H1 (cell line): Measurements from ENCODE around the gene TERB1. TPM values are rescaled to one million over a fixed set of nuclear protein-coding genes. Genes with fewer than 3 reads are reported as not detected.

ENCODE experiments used
- CTCF ChIA-PET: fragments of 300-600 bp; sonication (Branson Sonifier 250); formaldehyde crosslinking; loops from one replicate; lab custom pipeline; 2021; ENCODE audit not compliant: partially characterized antibody; lab: Charles Lee
- POLR2A ChIA-PET: fragments of 300-600 bp; sonication (Branson Sonifier 250); formaldehyde crosslinking; loops from one replicate; lab custom pipeline; 2021; ENCODE audit warnings: inconsistent platforms; ENCODE audit not compliant: partially characterized antibody; lab: Charles Lee
- DNase-seq, 2 experiments: peaks; one replicate each; pipeline versions ENCODE4 v3.0.0 to v3.0.0-alpha.2; 2010 to 2022; ENCODE audit warnings: low spot score in 2 of 2, low read depth in 1 of 2, mixed read lengths in 1 of 2
- FAIRE-seq: peaks from 2 replicates; lab custom pipeline; 2011; peaks lifted over from hg19 to GRCh38; lab: Jason Lieb, UNC
- H2AFZ ChIP-seq: 2 replicates; pipeline ENCODE4 v1.8.1; 2012; ENCODE audit warnings: low read length, inconsistent platforms
- H2AK5ac ChIP-seq: 2 replicates; pipeline ENCODE4 v1.6.1; 2013; ENCODE audit warnings: low read depth, low read length
- H2BK120ac ChIP-seq: replicated peaks from 2 replicates; pipeline ENCODE3; 2013; ENCODE audit warnings: low read depth, low read length, inconsistent platforms
- H2BK12ac ChIP-seq: 2 replicates; pipeline ENCODE4 v1.6.1; 2013; ENCODE audit warnings: low read depth, low read length
- H2BK15ac ChIP-seq: 2 replicates; pipeline ENCODE4 v1.6.1; 2013; ENCODE audit warnings: low read length
- H2BK20ac ChIP-seq: 2 replicates; pipeline ENCODE4 v1.6.1; 2013; ENCODE audit warnings: low read length
- H2BK5ac ChIP-seq: 2 replicates; pipeline ENCODE4 v1.6.1; 2013; ENCODE audit warnings: low read depth, low read length
- H3K14ac ChIP-seq: 2 replicates; pipeline ENCODE4 v1.6.1; 2013; ENCODE audit warnings: inconsistent platforms; ENCODE audit not compliant: insufficient read length
- H3K18ac ChIP-seq: 2 replicates; pipeline ENCODE4 v1.6.1; 2013; ENCODE audit warnings: low read length; ENCODE audit errors: extremely low read depth
- H3K23ac ChIP-seq: 2 replicates; pipeline ENCODE4 v1.6.1; 2013; ENCODE audit warnings: inconsistent platforms; ENCODE audit not compliant: insufficient read length
- H3K23me2 ChIP-seq: 2 replicates; pipeline ENCODE4 v1.6.1; 2013; ENCODE audit warnings: low read depth, low read length
- H3K27ac ChIP-seq: 2 replicates; pipeline ENCODE4 v1.6.1; 2011; ENCODE audit warnings: low read depth, low read length, inconsistent platforms
- H3K27me3 ChIP-seq, 4 experiments: replicated peaks in 1 of 4; 1 replicate in 1 of 4; 2 replicates in 3 of 4; pipeline versions ENCODE4 v1.6.1 to v1.8.1; 2011 to 2013; ENCODE audit warnings: low read length in 3 of 4, mild to moderate bottlenecking in 3 of 4, inconsistent platforms in 2 of 4, mixed read lengths in 2 of 4, moderate library complexity in 1 of 4; ENCODE audit not compliant: control insufficient read depth in 3 of 4, insufficient read depth in 3 of 4; ENCODE audit errors: extremely low read depth in 1 of 4
- H3K36me3 ChIP-seq, 4 experiments: 2 replicates each; pipeline versions ENCODE4 v1.6.1 to v1.8.1; 2011 to 2013; ENCODE audit warnings: mild to moderate bottlenecking in 4 of 4, low read length in 3 of 4, moderate library complexity in 2 of 4, control low read depth in 1 of 4, inconsistent platforms in 1 of 4; ENCODE audit not compliant: insufficient read depth in 4 of 4, control insufficient read depth in 2 of 4
- H3K4ac ChIP-seq: replicated peaks from 2 replicates; pipeline ENCODE3; 2013; ENCODE audit warnings: low read length, low read depth, mixed read lengths, inconsistent platforms; ENCODE audit not compliant: insufficient read length
- H3K4me1 ChIP-seq, 4 experiments: replicated peaks in 1 of 4; 1 replicate in 1 of 4; 2 replicates in 3 of 4; pipeline versions ENCODE4 v1.6.1 to v1.8.1; 2011 to 2013; ENCODE audit warnings: low read length in 3 of 4, inconsistent platforms in 2 of 4, mixed read lengths in 1 of 4; ENCODE audit not compliant: insufficient read depth in 4 of 4, control insufficient read depth in 3 of 4
- H3K4me2 ChIP-seq, 2 experiments: 2 replicates each; pipeline versions ENCODE4 v1.6.1 to v1.8.1; 2011 to 2013; ENCODE audit warnings: low read depth in 2 of 2, low read length in 2 of 2, control low read depth in 1 of 2, inconsistent platforms in 1 of 2, mild to moderate bottlenecking in 1 of 2; ENCODE audit not compliant: insufficient read depth in 1 of 2
- H3K4me3 ChIP-seq, 4 experiments: fragments of 200-600, 300-600 bp in 1 of 4; sonication (generic), shearing (Covaris generic), sonication (Bioruptor Twin) in 1 of 4; 2 replicates each; pipeline versions ENCODE4 v1.5.1 to v1.8.1; 2011 to 2016; ENCODE audit warnings: low read length in 4 of 4, low read depth in 3 of 4, control low read depth in 2 of 4, inconsistent platforms in 2 of 4, mild to moderate bottlenecking in 2 of 4, mixed read lengths in 1 of 4, moderate library complexity in 1 of 4; ENCODE audit not compliant: insufficient read depth in 2 of 4; ENCODE audit errors: extremely low read depth in 1 of 4
- H3K56ac ChIP-seq: replicated peaks from 2 replicates; pipeline ENCODE3; 2013; ENCODE audit warnings: low read depth, mild to moderate bottlenecking, mixed read lengths, low read length, inconsistent platforms; ENCODE audit not compliant: insufficient read length
- H3K79me1 ChIP-seq: 2 replicates; pipeline ENCODE4 v1.6.1; 2013; ENCODE audit warnings: low read depth, low read length, control low read depth
- H3K79me2 ChIP-seq, 2 experiments: 2 replicates each; pipeline versions ENCODE4 v1.6.1 to v1.8.1; 2012 to 2013; ENCODE audit warnings: low read length in 2 of 2, mild to moderate bottlenecking in 2 of 2, inconsistent platforms in 1 of 2; ENCODE audit not compliant: insufficient read depth in 2 of 2, control insufficient read depth in 1 of 2
- H3K9ac ChIP-seq, 4 experiments: replicated peaks in 1 of 4; 1 replicate in 1 of 4; 2 replicates in 3 of 4; pipeline versions ENCODE4 v1.6.1 to v1.8.1; 2011 to 2013; ENCODE audit warnings: low read depth in 3 of 4, low read length in 3 of 4, control low read depth in 2 of 4, mild to moderate bottlenecking in 2 of 4, moderate library complexity in 2 of 4, inconsistent platforms in 1 of 4; ENCODE audit errors: extremely low read depth in 1 of 4
- H3K9me3 ChIP-seq, 2 experiments: 2 replicates each; pipeline versions ENCODE4 v1.6.1 to v1.8.1; 2012 to 2013; ENCODE audit warnings: mild to moderate bottlenecking in 2 of 2, moderate library complexity in 2 of 2, control low read depth in 1 of 2, inconsistent platforms in 1 of 2, low read depth in 1 of 2, low read length in 1 of 2, mixed read lengths in 1 of 2; ENCODE audit not compliant: insufficient read depth in 2 of 2
- H4K20me1 ChIP-seq, 2 experiments: replicated peaks in 1 of 2; 2 replicates each; pipeline versions ENCODE3 to v1.8.1; 2011 to 2013; ENCODE audit warnings: inconsistent platforms in 2 of 2, low read length in 2 of 2, mild to moderate bottlenecking in 1 of 2; ENCODE audit not compliant: insufficient read depth in 2 of 2, control insufficient read depth in 1 of 2
- H4K5ac ChIP-seq: 2 replicates; pipeline ENCODE4 v1.6.1; 2013; ENCODE audit warnings: low read length, low read depth, mixed read lengths, inconsistent platforms; ENCODE audit not compliant: insufficient read length
- H4K8ac ChIP-seq: 2 replicates; pipeline ENCODE4 v1.8.0; 2013; ENCODE audit warnings: mild to moderate bottlenecking, moderate library complexity, low read length, inconsistent platforms; ENCODE audit not compliant: insufficient read depth; ENCODE audit errors: extremely low read depth
- H4K91ac ChIP-seq: replicated peaks from 2 replicates; pipeline ENCODE3; 2013; ENCODE audit warnings: low read length, mixed read lengths, inconsistent platforms; ENCODE audit not compliant: insufficient read length
- ATF3 ChIP-seq: IDR thresholded peaks from 2 replicates; pipeline ENCODE4 v1.6.1; 2011; ENCODE audit warnings: low read depth, mild to moderate bottlenecking, low read length; ENCODE audit not compliant: insufficient read depth
- BACH1 ChIP-seq: IDR thresholded peaks from 2 replicates; pipeline ENCODE4 v1.6.1; 2012; ENCODE audit warnings: low read length, improper control_type of control experiment
- CHD2 ChIP-seq: IDR thresholded peaks from 2 replicates; pipeline ENCODE4 v1.6.1; 2012; ENCODE audit warnings: low read length, improper control_type of control experiment
- CREB1 ChIP-seq: IDR thresholded peaks from 2 replicates; pipeline ENCODE4 v1.6.1; 2012; ENCODE audit warnings: inconsistent platforms
- FOSL1 ChIP-seq: IDR thresholded peaks from 2 replicates; pipeline ENCODE4 v1.6.1; 2011; ENCODE audit warnings: mild to moderate bottlenecking, low read depth, low read length, moderate library complexity; ENCODE audit not compliant: insufficient read depth
- JUND ChIP-seq: IDR thresholded peaks from 2 replicates; pipeline ENCODE4 v1.6.1; 2011; ENCODE audit warnings: mild to moderate bottlenecking, improper control_type of control experiment, low read length
- MAFK ChIP-seq: IDR thresholded peaks from 2 replicates; pipeline ENCODE4 v1.6.1; 2012; ENCODE audit warnings: low read depth, mild to moderate bottlenecking, improper control_type of control experiment, low read length
- PHF8 ChIP-seq: fragments of 200-600 bp; sonication (generic); conservative IDR thresholded peaks from 2 replicates; pipeline ENCODE4 v1.7.1; 2012; ENCODE audit warnings: low read depth, mild to moderate bottlenecking, inconsistent platforms, low read length, moderate library complexity
- POLR2AphosphoS5 ChIP-seq: IDR thresholded peaks from 2 replicates; pipeline ENCODE4 v1.6.1; 2011; ENCODE audit warnings: low read depth, low read length
- POU5F1 ChIP-seq: IDR thresholded peaks from 2 replicates; pipeline ENCODE4 v1.6.1; 2011; ENCODE audit warnings: low read depth, mild to moderate bottlenecking, low read length, moderate library complexity
- RAD21 ChIP-seq, 2 experiments: IDR thresholded peaks in 1 of 2; conservative IDR thresholded peaks in 1 of 2; 2 replicates each; pipeline ENCODE4 v1.6.1; 2011; ENCODE audit warnings: low read depth in 2 of 2, low read length in 2 of 2, improper control_type of control experiment in 1 of 2, inconsistent platforms in 1 of 2, mild to moderate bottlenecking in 1 of 2, moderate library complexity in 1 of 2
- RBBP5 ChIP-seq: IDR thresholded peaks from 2 replicates; pipeline ENCODE4 v1.7.1; 2012; ENCODE audit warnings: low read depth, mild to moderate bottlenecking, inconsistent platforms, low read length, moderate library complexity, borderline replicate concordance
- SIN3A ChIP-seq, 2 experiments: IDR thresholded peaks in 1 of 2; conservative IDR thresholded peaks in 1 of 2; 2 replicates each; pipeline ENCODE4 v1.6.1; 2011 to 2012; ENCODE audit warnings: low read length in 2 of 2, improper control_type of control experiment in 1 of 2, low read depth in 1 of 2, mild to moderate bottlenecking in 1 of 2
- SP1 ChIP-seq: IDR thresholded peaks from 2 replicates; pipeline ENCODE4 v1.6.1; 2011; ENCODE audit warnings: low read depth, low read length
- SP2 ChIP-seq: IDR thresholded peaks from 2 replicates; pipeline ENCODE4 v1.6.1; 2012; ENCODE audit warnings: mild to moderate bottlenecking, low read length, inconsistent platforms
- WGBS, 2 experiments: shearing (Covaris generic) in 1 of 2; methylation state at CpG; one replicate each; pipeline versions ENCODE4 v1.1.6 to v1.1.7; 2013 to 2015; ENCODE audit warnings: low lambda C conversion rate in 2 of 2, mixed read lengths in 2 of 2, inconsistent platforms in 1 of 2, low coverage in 1 of 2, missing lambda C conversion rate in 1 of 2; ENCODE audit not compliant: insufficient replicate concordance in 2 of 2, insufficient coverage in 1 of 2, insufficient read length in 1 of 2; ENCODE audit errors: extremely low coverage in 1 of 2, missing lambda C conversion rate in 1 of 2; 5-methylcytosine and 5-hydroxymethylcytosine counted together
- polyA plus RNA-seq, 7 experiments: library from polyadenylated mRNA; depleted of rRNA in 3 of 7; stranded (reverse) in 5 of 7; unstranded in 2 of 7; fragments of >200 nt in 5 of 7; fragments of 200-250 nt in 2 of 7; gene quantifications; 1 replicate in 5 of 7; 2 replicates in 1 of 7; 4 replicates in 1 of 7; pipeline versions ENCODE4 v1.2.1 to v1.2.3, GENCODE V29; 2011 to 2013; ENCODE audit warnings: missing spikeins in 2 of 7, mixed read lengths in 2 of 7
- total RNA-seq: library from RNA; stranded (reverse); fragmentation: NEBNext Ultra II Directional; extraction: Animal tissue kit (Norgen Biotek cat#: 25700); gene quantifications from 2 replicates; pipeline ENCODE4 v1.2.1, GENCODE V29; 2021

Gene TERB1
- total and polyA plus RNA-seq, 2 of the 8 experiments (the other 6 are each of a cell fraction or from before 2014, with no cell fraction given), result not detected

DNA sequence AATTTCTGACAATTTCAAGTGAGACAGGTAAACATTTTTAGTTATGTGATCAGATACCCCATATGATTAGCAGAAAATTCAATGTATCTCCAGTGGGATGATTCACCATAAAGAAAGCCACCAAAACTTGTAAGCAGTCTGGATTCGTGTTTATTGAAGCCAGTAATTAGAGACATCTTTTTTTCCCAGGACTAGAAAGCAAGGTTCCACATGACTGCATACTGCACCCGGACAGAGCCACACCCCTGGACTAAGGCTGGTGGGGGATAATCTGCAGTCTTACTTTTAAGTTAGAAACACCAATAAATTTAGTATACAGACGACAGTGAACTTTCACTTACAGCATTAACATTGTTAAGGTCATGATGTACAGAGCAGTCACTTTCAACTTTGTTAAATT is 80.6 kb downstream of the TERB1 start:
- Histone ChIP-seq H3K4me2 (no peak overlapping the region), H3K4ac (no peak overlapping the region), H3K9ac (no peak overlapping the region), H3K36me3 (peaks cover 17 to 49% (median 32%) of the 10 kb centered on the region in 4 experiments; a peak in 7 of 8 replicates), H3K18ac (no peak overlapping the region), H3K56ac (no peak overlapping the region), H4K5ac (no peak overlapping the region), H4K20me1 (peaks cover 2 to 4% of the 10 kb centered on the region in 2 experiments), H2BK15ac (no peak overlapping the region), H3K9me3 (no peaks in the 10 kb centered on the region), H2AFZ (no peak overlapping the region), H2BK120ac (no peak overlapping the region), H4K91ac (no peak overlapping the region), H3K14ac (no peak overlapping the region), H3K27me3 (no peaks in the 10 kb centered on the region), H3K4me1 (no peaks in the 10 kb centered on the region), H3K79me1 (no peaks in the 10 kb centered on the region), H3K27ac (no peak overlapping the region), H4K8ac (no peak overlapping the region), H3K23me2 (no peaks in the 10 kb centered on the region), H3K4me3 (no peak overlapping the region), H2BK5ac (no peak overlapping the region), H2BK20ac (no peak overlapping the region), H2BK12ac (no peak overlapping the region), H3K79me2 (no peaks in the 10 kb centered on the region), H3K23ac (no peak overlapping the region), H2AK5ac (no peak overlapping the region)
- 85% methylated on average over 3 of the region's 3 CpGs; no CpG with 5 or more reads in 1 of the 2 experiments for WGBS, 2 experiments
- ChIA-PET POLR2A (interaction anchor here (1.3 kb wide), 1 partner anchor 12 kb away, joined by 3 read pairs; no protein-coding TSS in a partner anchor), CTCF (interaction anchor here (1.0 kb wide), 1 partner anchor 17 kb away, joined by 3 read pairs; no protein-coding TSS in a partner anchor)
- no peak for TF ChIP-seq POU5F1
- TF ChIP-seq JUND, result no peak
- no peak for TF ChIP-seq POLR2AphosphoS5
- TF ChIP-seq CREB1, result no peak
- TF ChIP-seq RAD21 (IDR thresholded peaks at IDR 0.05 in 1 of 2, conservative IDR thresholded peaks at IDR 0.05 in 1 of 2; ENCODE audit: low read depth in 2 of 2, low read length in 2 of 2), result no peak
- no peak for TF ChIP-seq SIN3A (conservative IDR thresholded peaks at IDR 0.05 in 1 of 2, IDR thresholded peaks at IDR 0.05 in 1 of 2; ENCODE audit: low read depth in 1 of 2, low read length in 2 of 2)
- no peak for TF ChIP-seq FOSL1
- no peak for TF ChIP-seq SP1
- no peak for TF ChIP-seq CHD2
- TF ChIP-seq RBBP5, result no peak
- no peak for TF ChIP-seq PHF8
- TF ChIP-seq SP2, result no peak
- no peak for TF ChIP-seq BACH1
- TF ChIP-seq ATF3, result no peak
- TF ChIP-seq MAFK, result no peak
- no peak for FAIRE-seq
- no peak for DNase-seq
